Upper lobe of right lung (tissue), 1 donor: ENCODE data around the gene SPATA45. TPM values are rescaled to one million over a fixed set of nuclear protein-coding genes. Genes with fewer than 3 reads are reported as not detected.
"Not testable (repeated sequence)": the region's sequence is repeated elsewhere in the genome, so short reads cannot be mapped to it uniquely, and the experiment has no call there.

ENCODE experiments used
- ATAC-seq: fragments of 200-7000 bp; cut with Tn5 transposase; one replicate; pipeline ENCODE4 v1.9.1; 2020; ENCODE audit warnings: mild to moderate bottlenecking, moderate library complexity
- DNase-seq: peaks from one replicate; pipeline ENCODE4 v3.0.0-alpha.2; 2020
- H3K27ac ChIP-seq: fragments of 200-600 bp; one replicate; pipeline ENCODE4 v1.8.0; 2022
- H3K27me3 ChIP-seq: fragments of 200-600 bp; one replicate; pipeline ENCODE4 v1.8.0; 2022; ENCODE audit warnings: mild to moderate bottlenecking
- H3K36me3 ChIP-seq: fragments of 200-600 bp; one replicate; pipeline ENCODE4 v1.8.0; 2022
- H3K4me1 ChIP-seq: fragments of 200-600 bp; one replicate; pipeline ENCODE4 v1.8.0; 2022
- H3K4me3 ChIP-seq: fragments of 200-600 bp; one replicate; pipeline ENCODE4 v1.8.0; 2022; ENCODE audit warnings: mild to moderate bottlenecking
- H3K9me3 ChIP-seq: fragments of 200-600 bp; one replicate; pipeline ENCODE4 v1.8.0; 2022
- intact Hi-C: fragments of 100-400 bp; cut with DNase I; formaldehyde crosslinking; loops from one replicate; pipeline ENCODE4 v1.11.0; 2022
- total RNA-seq: library from RNA; stranded (reverse); fragmentation: NEBNext Ultra II Directional; extraction: Animal tissue kit (Norgen Biotek cat#: 25700); gene quantifications from one replicate; pipeline ENCODE4 v1.2.1, GENCODE V29; 2021
- TF ChIP-seq, protein P1 (sequence below): fragments of 200-600 bp; IDR thresholded peaks from one replicate; pipeline ENCODE4 v1.8.0; 2022; ENCODE audit warnings: antibody characterized with exemption
- donor health status: DM: no; HTN: yes; CAD: no; lungs with severe emphysema.

The SPATA45 gene
- total RNA-seq, 1 donor from 2014 or later, result not detected

DNA sequence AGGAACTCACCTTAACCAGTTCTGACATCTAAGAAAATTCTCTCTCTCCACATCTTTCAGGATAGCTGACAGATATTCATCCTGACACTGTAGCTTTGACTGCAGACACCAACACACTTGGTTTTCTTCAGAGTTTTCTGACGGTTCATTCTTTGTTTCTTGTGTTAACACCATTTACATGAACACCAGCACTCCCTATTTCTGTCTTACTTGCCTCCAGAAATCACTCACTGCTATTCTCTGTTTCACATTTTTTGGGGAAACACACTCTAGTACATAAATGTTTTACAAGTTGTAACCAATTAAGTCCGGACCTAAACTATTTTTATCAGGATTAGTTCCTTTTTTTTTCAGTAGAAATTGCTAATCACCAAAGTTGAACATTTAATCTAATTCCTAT is 26.1 kb upstream of the SPATA45 start:
- peaks cover 30% of the 10 kb centered on the region for H3K36me3 ChIP-seq
- no peak overlapping the region for H3K4me3 ChIP-seq
- DNase-seq, result no peak
- intact Hi-C loops, result no loop called here
- TF ChIP-seq, protein P1, sequence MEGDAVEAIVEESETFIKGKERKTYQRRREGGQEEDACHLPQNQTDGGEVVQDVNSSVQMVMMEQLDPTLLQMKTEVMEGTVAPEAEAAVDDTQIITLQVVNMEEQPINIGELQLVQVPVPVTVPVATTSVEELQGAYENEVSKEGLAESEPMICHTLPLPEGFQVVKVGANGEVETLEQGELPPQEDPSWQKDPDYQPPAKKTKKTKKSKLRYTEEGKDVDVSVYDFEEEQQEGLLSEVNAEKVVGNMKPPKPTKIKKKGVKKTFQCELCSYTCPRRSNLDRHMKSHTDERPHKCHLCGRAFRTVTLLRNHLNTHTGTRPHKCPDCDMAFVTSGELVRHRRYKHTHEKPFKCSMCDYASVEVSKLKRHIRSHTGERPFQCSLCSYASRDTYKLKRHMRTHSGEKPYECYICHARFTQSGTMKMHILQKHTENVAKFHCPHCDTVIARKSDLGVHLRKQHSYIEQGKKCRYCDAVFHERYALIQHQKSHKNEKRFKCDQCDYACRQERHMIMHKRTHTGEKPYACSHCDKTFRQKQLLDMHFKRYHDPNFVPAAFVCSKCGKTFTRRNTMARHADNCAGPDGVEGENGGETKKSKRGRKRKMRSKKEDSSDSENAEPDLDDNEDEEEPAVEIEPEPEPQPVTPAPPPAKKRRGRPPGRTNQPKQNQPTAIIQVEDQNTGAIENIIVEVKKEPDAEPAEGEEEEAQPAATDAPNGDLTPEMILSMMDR, result no peak
- no peaks in the 10 kb centered on the region for H3K27me3 ChIP-seq
- ATAC-seq, result no peak
- H3K27ac ChIP-seq, result no peak overlapping the region
- H3K4me1 ChIP-seq, result no peaks in the 10 kb centered on the region
- no peaks in the 10 kb centered on the region for H3K9me3 ChIP-seq

DNA sequence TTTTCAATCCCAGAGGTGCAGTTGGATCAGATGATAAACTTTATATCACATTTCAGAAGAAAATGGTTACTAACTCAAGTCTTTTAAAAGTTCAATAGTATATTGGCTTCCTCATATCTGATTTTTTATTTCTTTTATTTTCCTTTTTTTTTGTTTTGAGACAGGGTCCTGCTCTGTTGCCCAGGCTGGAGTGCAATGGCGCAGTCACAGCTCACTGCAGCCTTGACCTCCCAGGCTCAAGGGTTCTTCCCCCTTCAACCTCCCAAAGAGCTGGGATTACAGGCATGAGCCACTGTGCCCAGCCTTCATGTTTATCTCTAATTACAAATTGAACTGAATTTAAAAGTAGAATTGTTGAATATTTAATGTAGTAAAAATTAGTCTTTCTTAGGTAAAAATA is 24.5 kb upstream of the SPATA45 start:
- intact Hi-C loops, result no loop called here
- H3K36me3 ChIP-seq, result peaks cover 39% of the 10 kb centered on the region
- no peak overlapping the region for H3K27ac ChIP-seq
- no peak for DNase-seq
- no peaks in the 10 kb centered on the region for H3K9me3 ChIP-seq
- TF ChIP-seq, protein P1, result no peak
- no peaks in the 10 kb centered on the region for H3K27me3 ChIP-seq
- no peak overlapping the region for H3K4me3 ChIP-seq
- no peaks in the 10 kb centered on the region for H3K4me1 ChIP-seq
- no peak for ATAC-seq

DNA sequence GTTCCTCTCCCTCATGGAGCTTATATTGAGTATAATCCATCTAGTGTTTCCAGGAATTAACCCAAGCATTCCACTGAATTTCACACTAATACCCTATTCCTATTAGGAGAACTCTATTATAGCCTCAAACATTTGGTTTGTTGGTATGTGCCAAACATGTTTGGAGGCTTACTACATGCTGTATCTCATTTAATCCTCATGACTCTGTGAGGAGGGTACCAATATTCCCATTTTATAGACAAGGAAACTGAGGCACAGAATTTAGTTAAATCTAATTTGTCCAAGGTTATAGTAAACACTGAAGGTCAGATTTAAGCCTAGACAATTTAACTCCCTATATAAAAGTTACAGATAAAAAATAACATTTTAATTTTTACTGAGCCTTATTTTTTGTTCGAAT is 19.7 kb upstream of the SPATA45 start:
- intact Hi-C loops, result no loop called here
- no peaks in the 10 kb centered on the region for H3K27me3 ChIP-seq
- ATAC-seq (no peak), DNase-seq (no peak)
- H3K4me3 ChIP-seq, result no peak overlapping the region
- H3K4me1 ChIP-seq, result no peaks in the 10 kb centered on the region
- no peak overlapping the region for H3K27ac ChIP-seq
- H3K9me3 ChIP-seq, result no peaks in the 10 kb centered on the region
- TF ChIP-seq, protein P1, result no peak
- peaks cover 13% of the 10 kb centered on the region for H3K36me3 ChIP-seq

DNA sequence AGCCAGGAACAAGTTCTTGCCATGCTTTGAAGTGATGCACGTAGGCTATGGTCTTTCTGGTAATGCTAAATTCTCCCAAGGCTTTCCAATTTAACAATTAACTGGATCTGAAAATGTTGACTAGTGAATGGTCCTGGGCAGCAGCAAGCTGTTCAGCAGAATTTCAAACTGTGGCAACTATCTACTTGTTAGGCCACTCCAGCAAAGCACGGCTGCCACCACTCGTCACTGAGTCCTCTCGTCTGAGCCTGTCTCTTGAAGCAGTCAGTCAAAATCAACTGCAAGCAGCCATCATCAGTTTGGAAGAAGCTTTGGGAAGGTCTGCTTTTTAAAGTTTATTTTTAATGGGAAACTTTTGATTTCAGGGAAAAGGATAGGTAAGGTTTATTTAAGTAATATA is 16.8 kb upstream of the SPATA45 start:
- no peaks in the 10 kb centered on the region for H3K9me3 ChIP-seq
- H3K4me1 ChIP-seq, result peaks cover 9% of the 10 kb centered on the region
- intact Hi-C loops, result no loop called here
- TF ChIP-seq, protein P1, result no peak
- peaks cover 13% of the 10 kb centered on the region for H3K36me3 ChIP-seq
- ATAC-seq (no peak), DNase-seq (no peak)
- H3K27me3 ChIP-seq, result no peaks in the 10 kb centered on the region
- H3K27ac ChIP-seq, result no peak overlapping the region
- no peak overlapping the region for H3K4me3 ChIP-seq

DNA sequence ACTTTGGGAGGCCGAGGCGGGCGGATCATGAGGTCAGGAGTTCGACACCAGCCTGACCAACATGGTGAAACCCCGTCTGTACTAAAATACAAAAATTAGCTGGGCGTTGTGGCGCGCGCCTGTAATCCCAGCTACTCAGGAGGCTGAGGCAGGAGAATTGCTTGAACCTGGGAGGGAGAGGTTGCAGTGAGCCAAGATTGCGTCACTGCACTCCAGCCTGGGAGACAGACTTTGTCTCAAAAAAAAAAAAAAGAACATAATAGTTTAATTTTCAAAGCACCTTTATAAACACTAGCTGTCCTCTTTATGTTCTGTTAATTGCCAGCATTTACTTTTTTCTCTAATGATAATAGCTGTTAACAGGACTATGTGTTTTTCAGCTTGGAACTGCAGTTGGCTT is 15.9 kb upstream of the SPATA45 start:
- DNase-seq, intact Hi-C loops, ATAC-seq, H3K27me3 ChIP-seq, H3K27ac ChIP-seq, H3K9me3 ChIP-seq, H3K36me3 ChIP-seq, H3K4me3 ChIP-seq: not testable (repeated sequence)
- peaks cover 15% of the 10 kb centered on the region for H3K4me1 ChIP-seq

DNA sequence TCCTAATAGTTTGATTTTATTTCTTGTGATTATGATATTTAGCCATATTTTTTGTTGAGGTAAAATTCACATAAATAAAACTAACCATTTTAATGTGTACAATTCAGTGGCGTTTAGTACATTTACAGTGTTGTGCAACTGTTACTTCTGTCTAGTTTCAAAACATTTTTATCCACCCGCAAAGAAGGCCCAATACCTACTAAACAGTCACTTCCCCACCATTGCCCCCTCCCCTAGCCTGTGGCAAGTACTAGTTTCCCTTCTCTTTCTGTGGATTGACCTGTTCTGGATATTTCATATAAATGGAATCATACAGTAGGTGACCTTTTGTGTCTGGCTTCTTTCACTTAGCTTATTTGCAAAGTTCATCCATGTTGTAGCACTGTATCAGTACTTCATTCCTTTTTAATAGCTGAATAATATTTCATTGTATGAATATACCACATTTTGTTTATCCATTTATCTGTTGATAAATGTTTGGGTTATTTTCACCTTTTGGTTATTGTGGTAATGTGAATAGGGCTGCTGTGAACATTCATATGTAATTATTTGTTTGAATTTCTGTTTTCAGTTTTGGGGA is 14.8 kb upstream of the SPATA45 start:
- intact Hi-C loops, result no loop called here
- Histone ChIP-seq H3K4me3 (no peak overlapping the region), H3K36me3 (peaks cover 3% of the 10 kb centered on the region), H3K27me3 (no peaks in the 10 kb centered on the region), H3K9me3 (no peaks in the 10 kb centered on the region), H3K27ac (no peak overlapping the region), H3K4me1 (peaks cover 18% of the 10 kb centered on the region)
- no peak for DNase-seq
- TF ChIP-seq, protein P1, result no peak
- no peak for ATAC-seq
